Neural cell (in vitro differentiated cells): ENCODE measurements around the gene NLRP5. TPM values are rescaled to one million over a fixed set of nuclear protein-coding genes. Genes with fewer than 3 reads are reported as not detected.

Experiments used
- H2AFZ ChIP-seq: fragments of 200-600, 300-800 bp; sonication (generic), shearing (Covaris generic); 2 replicates; pipeline ENCODE4 v1.6.0; 2014; ENCODE audit warnings: low read depth, mild to moderate bottlenecking, antibody characterized with exemption, low read length, moderate library complexity
- H3F3A ChIP-seq: fragments of 200-600 bp; shearing (Covaris generic); 2 replicates; pipeline ENCODE4 v1.6.1; 2016; ENCODE audit warnings: mild to moderate bottlenecking, moderate library complexity, mixed read lengths, antibody characterized with exemption, low read length; ENCODE audit not compliant: insufficient read depth, poor library complexity, severe bottlenecking
- H3K27ac ChIP-seq: fragments of 200-600, 300-800 bp; sonication (generic), shearing (Covaris generic); 2 replicates; pipeline ENCODE4 v1.5.1; 2014; ENCODE audit warnings: mild to moderate bottlenecking, low read length, moderate library complexity
- H3K27me3 ChIP-seq: fragments of 300-800, 200-600 bp; sonication (generic), shearing (Covaris generic); 2 replicates; pipeline ENCODE4 v1.6.0; 2014; ENCODE audit warnings: mild to moderate bottlenecking, low read depth, low read length, moderate library complexity; ENCODE audit not compliant: insufficient read depth
- H3K36me3 ChIP-seq: fragments of 300-800, 200-600 bp; sonication (generic), shearing (Covaris generic); 2 replicates; pipeline ENCODE4 v1.5.1; 2014; ENCODE audit warnings: mild to moderate bottlenecking, antibody characterized with exemption, low read length, moderate library complexity; ENCODE audit not compliant: insufficient read depth
- H3K4me2 ChIP-seq: fragments of 300-800, 200-600 bp; sonication (generic), shearing (Covaris generic); 2 replicates; pipeline ENCODE4 v1.6.0; 2014; ENCODE audit warnings: mild to moderate bottlenecking, low read length
- H3K4me3 ChIP-seq: fragments of 300-800, 200-600 bp; sonication (generic), shearing (Covaris generic); 2 replicates; pipeline ENCODE4 v1.5.1; 2014; ENCODE audit warnings: mild to moderate bottlenecking, low read length, moderate library complexity
- H3K79me2 ChIP-seq: fragments of 200-600 bp; shearing (Covaris generic); replicated peaks from 2 replicates; pipeline ENCODE4 v1.6.0; 2014; ENCODE audit warnings: mild to moderate bottlenecking, low read length, moderate library complexity; ENCODE audit not compliant: insufficient read depth
- H3K9ac ChIP-seq: fragments of 300-800, 200-600 bp; sonication (generic), shearing (Covaris generic); 2 replicates; pipeline ENCODE4 v1.6.1; 2016; ENCODE audit warnings: mild to moderate bottlenecking, low read length, mixed read lengths
- H3K9me2 ChIP-seq: fragments of 200-600 bp; shearing (Covaris generic); 2 replicates; pipeline ENCODE4 v1.6.1; 2016; ENCODE audit warnings: mild to moderate bottlenecking, low read length, mixed read lengths; ENCODE audit not compliant: insufficient read depth
- H3K9me3 ChIP-seq: fragments of 200-600, 300-800 bp; sonication (generic), shearing (Covaris generic); 2 replicates; pipeline ENCODE4 v1.6.1; 2016; ENCODE audit warnings: mild to moderate bottlenecking, mixed run types, low read length, moderate library complexity, mixed read lengths
- H4K20me1 ChIP-seq: fragments of 200-600 bp; shearing (Covaris generic); 2 replicates; pipeline ENCODE4 v1.6.1; 2016; ENCODE audit warnings: mild to moderate bottlenecking, mixed run types; ENCODE audit not compliant: insufficient read depth
- CTCF ChIP-seq: fragments of 450-650 bp; IDR thresholded peaks from 2 replicates; pipeline ENCODE4 v1.5.1; 2014; ENCODE audit warnings: antibody characterized with exemption, mild to moderate bottlenecking, moderate library complexity; ENCODE audit not compliant: poor library complexity, severe bottlenecking
- EP300 ChIP-seq: fragments of 450-650 bp; conservative IDR thresholded peaks from 2 replicates; pipeline ENCODE4 v1.6.1; 2014; ENCODE audit warnings: antibody characterized with exemption, mild to moderate bottlenecking, moderate library complexity; ENCODE audit not compliant: poor library complexity, severe bottlenecking
- EZH2 ChIP-seq: fragments of 200-600, 300-800 bp; shearing (Covaris generic), sonication (generic); IDR thresholded peaks from 2 replicates; pipeline ENCODE4 v1.6.1; 2014; ENCODE audit warnings: antibody characterized with exemption, low read length, borderline replicate concordance, mild to moderate bottlenecking; ENCODE audit not compliant: insufficient read depth, poor library complexity, severe bottlenecking
- MXI1 ChIP-seq: fragments of 450-650 bp; conservative IDR thresholded peaks from 2 replicates; pipeline ENCODE4 v1.6.1; 2014; ENCODE audit warnings: antibody characterized with exemption, mild to moderate bottlenecking; ENCODE audit not compliant: poor library complexity, severe bottlenecking
- POLR2AphosphoS5 ChIP-seq: IDR thresholded peaks from 2 replicates; pipeline ENCODE4 v1.6.1; 2012
- RAD21 ChIP-seq: fragments of 450-650 bp; conservative IDR thresholded peaks from 2 replicates; pipeline ENCODE4 v1.6.1; 2014; ENCODE audit warnings: antibody characterized with exemption, mild to moderate bottlenecking, moderate library complexity
- REST ChIP-seq: IDR thresholded peaks from 2 replicates; pipeline ENCODE4 v1.6.1; 2012; ENCODE audit warnings: borderline replicate concordance
- SMC3 ChIP-seq: fragments of 450-650 bp; conservative IDR thresholded peaks from 2 replicates; pipeline ENCODE4 v1.6.1; 2014; ENCODE audit warnings: antibody characterized with exemption, mild to moderate bottlenecking, moderate library complexity; ENCODE audit not compliant: poor library complexity
- TAF1 ChIP-seq: IDR thresholded peaks from 2 replicates; pipeline ENCODE4 v1.6.1; 2012; ENCODE audit warnings: low read depth
- polyA plus RNA-seq: library from polyadenylated mRNA; depleted of rRNA; stranded (reverse); fragments of >200 nt; gene quantifications from 2 replicates; pipeline ENCODE4 v1.2.3, GENCODE V29; 2014
- small RNA-seq, 3 experiments: library from RNA; depleted of rRNA; stranded (forward); fragments of <200 nt; gene quantifications; one replicate each; pipeline ENCODE3, GENCODE V24; 2012

Gene NLRP5
- polyA plus RNA-seq, 1 donor from 2014 or later: not detected

- Histone ChIP-seq H2AFZ (no peak overlapping the region), H3K27ac (no peak overlapping the region), H3K4me2 (no peak overlapping the region), H3K36me3 (no peaks in the 10 kb centered on the region), H3K27me3 (no peaks in the 10 kb centered on the region), H3K79me2 (peaks cover 41% of the 10 kb centered on the region), H3K9ac (no peak overlapping the region), H3K9me3 (no peaks in the 10 kb centered on the region), H3K9me2 (no peaks in the 10 kb centered on the region), H4K20me1 (no peaks in the 10 kb centered on the region), H3K4me3 (no peak overlapping the region), H3F3A (no peaks in the 10 kb centered on the region)
- TF ChIP-seq EZH2: no peak
- TF ChIP-seq CTCF: no peak
Observed at GRCh38 chr19:56109226-56109625, 122.7 kb downstream of the NLRP5 start.

GRCh38 chr19:56110515-56111448 is 124.2 kb downstream of the NLRP5 start:
- H3K79me2 ChIP-seq: peaks cover 42% of the 10 kb centered on the region
- no peaks in the 10 kb centered on the region for H3F3A ChIP-seq
- no peaks in the 10 kb centered on the region for H3K27me3 ChIP-seq
- H3K9ac ChIP-seq: no peak overlapping the region
- TF ChIP-seq RAD21: no peak
- TF ChIP-seq MXI1: no peak
- no peak for TF ChIP-seq TAF1
- TF ChIP-seq REST: no peak
- TF ChIP-seq EP300: no peak
- no peak for TF ChIP-seq CTCF
- TF ChIP-seq SMC3: no peak
- no peak for TF ChIP-seq POLR2AphosphoS5
- no peaks in the 10 kb centered on the region for H3K9me3 ChIP-seq
- H3K36me3 ChIP-seq: no peaks in the 10 kb centered on the region
- no peak overlapping the region for H3K27ac ChIP-seq
- H3K4me3 ChIP-seq: no peak overlapping the region
- H3K4me2 ChIP-seq: no peak overlapping the region
- no peaks in the 10 kb centered on the region for H4K20me1 ChIP-seq
- no peak overlapping the region for H2AFZ ChIP-seq
- no peaks in the 10 kb centered on the region for H3K9me2 ChIP-seq

Small RNA genes lying within 50 kb of the gene (small RNA-seq; reads per million reads assigned to genes)
- 0 to 1.2 (median 0) reads per million in 3 experiments for gene RF00019

Other genes with a start within 250 kb of the NLRP5 start
- not detected in 2 replicates for gene NLRP9, start 248.4 kb upstream of the NLRP5 start, polyA plus RNA-seq
- not detected in 2 replicates for gene RFPL4A, start 227.7 kb upstream of the NLRP5 start, polyA plus RNA-seq
- gene RFPL4AL1, start 217.7 kb upstream of the NLRP5 start, polyA plus RNA-seq: not detected in 2 replicates
- not detected in 2 replicates for gene NLRP11, start 154.8 kb upstream of the NLRP5 start, polyA plus RNA-seq
- not detected in 2 replicates for gene NLRP4, start 150.2 kb upstream of the NLRP5 start, polyA plus RNA-seq
- gene NLRP13, start 54.4 kb upstream of the NLRP5 start, polyA plus RNA-seq: not detected in 2 replicates
- gene NLRP8, start 38.9 kb upstream of the NLRP5 start, polyA plus RNA-seq: not detected in 2 replicates
- 11.4 and 17.8 TPM in 2 replicates for gene ZNF787, start 134.5 kb downstream of the NLRP5 start, polyA plus RNA-seq
- 45.6 and 54.2 TPM in 2 replicates for gene ZNF444, start 154.5 kb downstream of the NLRP5 start, polyA plus RNA-seq
- gene GALP, start 189.2 kb downstream of the NLRP5 start, polyA plus RNA-seq: not detected in 2 replicates
- 0.24 TPM in 1 of 2 replicates, not detected in the other for gene ZSCAN5B, start 211.0 kb downstream of the NLRP5 start, polyA plus RNA-seq
- gene ZSCAN5C, start 215.5 kb downstream of the NLRP5 start, polyA plus RNA-seq: not detected in 2 replicates